ENCODE measurements around the gene PPIP5K2.

DNA sequence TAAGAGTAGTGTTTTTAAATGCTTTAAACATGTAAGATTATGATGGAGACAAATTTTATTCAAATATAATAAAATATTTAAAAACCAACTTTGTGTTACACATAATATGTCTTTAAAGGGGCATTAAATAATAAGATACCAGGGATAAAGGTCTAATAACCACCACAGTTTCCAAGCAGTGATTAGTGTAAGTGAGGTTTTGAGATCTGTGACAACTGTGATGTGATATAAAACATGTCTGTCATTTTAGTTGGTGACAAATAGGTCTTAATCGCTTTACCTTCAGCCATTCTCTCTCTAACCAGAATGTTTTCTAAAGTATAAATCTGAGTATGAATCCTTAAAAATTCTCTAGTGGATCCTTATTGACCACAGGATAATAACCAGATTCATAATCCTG lies 28.1 kb downstream of the PPIP5K2 start:
- TF ChIP-seq, protein P1, sequence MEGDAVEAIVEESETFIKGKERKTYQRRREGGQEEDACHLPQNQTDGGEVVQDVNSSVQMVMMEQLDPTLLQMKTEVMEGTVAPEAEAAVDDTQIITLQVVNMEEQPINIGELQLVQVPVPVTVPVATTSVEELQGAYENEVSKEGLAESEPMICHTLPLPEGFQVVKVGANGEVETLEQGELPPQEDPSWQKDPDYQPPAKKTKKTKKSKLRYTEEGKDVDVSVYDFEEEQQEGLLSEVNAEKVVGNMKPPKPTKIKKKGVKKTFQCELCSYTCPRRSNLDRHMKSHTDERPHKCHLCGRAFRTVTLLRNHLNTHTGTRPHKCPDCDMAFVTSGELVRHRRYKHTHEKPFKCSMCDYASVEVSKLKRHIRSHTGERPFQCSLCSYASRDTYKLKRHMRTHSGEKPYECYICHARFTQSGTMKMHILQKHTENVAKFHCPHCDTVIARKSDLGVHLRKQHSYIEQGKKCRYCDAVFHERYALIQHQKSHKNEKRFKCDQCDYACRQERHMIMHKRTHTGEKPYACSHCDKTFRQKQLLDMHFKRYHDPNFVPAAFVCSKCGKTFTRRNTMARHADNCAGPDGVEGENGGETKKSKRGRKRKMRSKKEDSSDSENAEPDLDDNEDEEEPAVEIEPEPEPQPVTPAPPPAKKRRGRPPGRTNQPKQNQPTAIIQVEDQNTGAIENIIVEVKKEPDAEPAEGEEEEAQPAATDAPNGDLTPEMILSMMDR (IDR thresholded peaks at IDR 0.05), result no peak
- TF ChIP-seq POLR2A (IDR thresholded peaks at IDR 0.05), result no peak
- TF ChIP-seq POLR2AphosphoS5 (IDR thresholded peaks at IDR 0.05), result no peak
